Measurements from ENCODE around the gene KRT2. TPM values are rescaled to one million over a fixed set of nuclear protein-coding genes. Genes with fewer than 3 reads are reported as not detected.

The KRT2 gene
- total RNA-seq, 4 donors from 2014 or later = 357 to 1,953 (median 1,221) TPM

GRCh38 chr12:52615208-52615868 lies 36.7 kb downstream of the KRT2 start:
- WGBS = 56% methylated on average over 6 of the region's 6 CpGs
- Histone ChIP-seq H3K27me3 (peaks cover 15% of the 10 kb centered on the region), H3K36me3 (no peaks in the 10 kb centered on the region), H3K4me3 (no peak overlapping the region), H3K9me3 (no peaks in the 10 kb centered on the region), H3K27ac (no peak overlapping the region), H3K4me1 (no peaks in the 10 kb centered on the region)
- no peak for DNase-seq (ENCODE audit: low spot score in 2 of 2)
- TF ChIP-seq POLR2AphosphoS5 (IDR thresholded peaks at IDR 0.05) (no peak), EP300 (IDR thresholded peaks at IDR 0.05) (no peak), POLR2A (IDR thresholded peaks at IDR 0.05) (no peak)
- TF ChIP-seq, protein P1, sequence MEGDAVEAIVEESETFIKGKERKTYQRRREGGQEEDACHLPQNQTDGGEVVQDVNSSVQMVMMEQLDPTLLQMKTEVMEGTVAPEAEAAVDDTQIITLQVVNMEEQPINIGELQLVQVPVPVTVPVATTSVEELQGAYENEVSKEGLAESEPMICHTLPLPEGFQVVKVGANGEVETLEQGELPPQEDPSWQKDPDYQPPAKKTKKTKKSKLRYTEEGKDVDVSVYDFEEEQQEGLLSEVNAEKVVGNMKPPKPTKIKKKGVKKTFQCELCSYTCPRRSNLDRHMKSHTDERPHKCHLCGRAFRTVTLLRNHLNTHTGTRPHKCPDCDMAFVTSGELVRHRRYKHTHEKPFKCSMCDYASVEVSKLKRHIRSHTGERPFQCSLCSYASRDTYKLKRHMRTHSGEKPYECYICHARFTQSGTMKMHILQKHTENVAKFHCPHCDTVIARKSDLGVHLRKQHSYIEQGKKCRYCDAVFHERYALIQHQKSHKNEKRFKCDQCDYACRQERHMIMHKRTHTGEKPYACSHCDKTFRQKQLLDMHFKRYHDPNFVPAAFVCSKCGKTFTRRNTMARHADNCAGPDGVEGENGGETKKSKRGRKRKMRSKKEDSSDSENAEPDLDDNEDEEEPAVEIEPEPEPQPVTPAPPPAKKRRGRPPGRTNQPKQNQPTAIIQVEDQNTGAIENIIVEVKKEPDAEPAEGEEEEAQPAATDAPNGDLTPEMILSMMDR (IDR thresholded peaks at IDR 0.05) = no peak

GRCh38 chr12:52614381-52615207 lies 37.4 kb downstream of the KRT2 start:
- Histone ChIP-seq H3K27me3 (peaks cover 20% of the 10 kb centered on the region), H3K9me3 (no peaks in the 10 kb centered on the region), H3K27ac (no peak overlapping the region), H3K4me1 (no peaks in the 10 kb centered on the region), H3K36me3 (no peaks in the 10 kb centered on the region), H3K4me3 (no peak overlapping the region)
- TF ChIP-seq, protein P1 (IDR thresholded peaks at IDR 0.05) = no peak
- TF ChIP-seq POLR2AphosphoS5 (IDR thresholded peaks at IDR 0.05) (no peak), EP300 (IDR thresholded peaks at IDR 0.05) (no peak), POLR2A (IDR thresholded peaks at IDR 0.05) (no peak)
- DNase-seq (ENCODE audit: low spot score in 2 of 2) = no peak
- 76% methylated on average over 6 of the region's 10 CpGs for WGBS

GRCh38 chr12:52613384-52614030 lies 38.5 kb downstream of the KRT2 start:
- Histone ChIP-seq H3K4me3 (no peak overlapping the region), H3K4me1 (no peaks in the 10 kb centered on the region), H3K27me3 (peaks cover 20% of the 10 kb centered on the region), H3K27ac (no peak overlapping the region), H3K36me3 (no peaks in the 10 kb centered on the region), H3K9me3 (no peaks in the 10 kb centered on the region)
- no peak for DNase-seq (ENCODE audit: low spot score in 2 of 2)
- WGBS = 92% methylated on average over 9 of the region's 9 CpGs
- TF ChIP-seq POLR2A (IDR thresholded peaks at IDR 0.05) (no peak), POLR2AphosphoS5 (IDR thresholded peaks at IDR 0.05) (no peak), EP300 (IDR thresholded peaks at IDR 0.05) (no peak)
- TF ChIP-seq, protein P1 (IDR thresholded peaks at IDR 0.05) = no peak

DNA sequence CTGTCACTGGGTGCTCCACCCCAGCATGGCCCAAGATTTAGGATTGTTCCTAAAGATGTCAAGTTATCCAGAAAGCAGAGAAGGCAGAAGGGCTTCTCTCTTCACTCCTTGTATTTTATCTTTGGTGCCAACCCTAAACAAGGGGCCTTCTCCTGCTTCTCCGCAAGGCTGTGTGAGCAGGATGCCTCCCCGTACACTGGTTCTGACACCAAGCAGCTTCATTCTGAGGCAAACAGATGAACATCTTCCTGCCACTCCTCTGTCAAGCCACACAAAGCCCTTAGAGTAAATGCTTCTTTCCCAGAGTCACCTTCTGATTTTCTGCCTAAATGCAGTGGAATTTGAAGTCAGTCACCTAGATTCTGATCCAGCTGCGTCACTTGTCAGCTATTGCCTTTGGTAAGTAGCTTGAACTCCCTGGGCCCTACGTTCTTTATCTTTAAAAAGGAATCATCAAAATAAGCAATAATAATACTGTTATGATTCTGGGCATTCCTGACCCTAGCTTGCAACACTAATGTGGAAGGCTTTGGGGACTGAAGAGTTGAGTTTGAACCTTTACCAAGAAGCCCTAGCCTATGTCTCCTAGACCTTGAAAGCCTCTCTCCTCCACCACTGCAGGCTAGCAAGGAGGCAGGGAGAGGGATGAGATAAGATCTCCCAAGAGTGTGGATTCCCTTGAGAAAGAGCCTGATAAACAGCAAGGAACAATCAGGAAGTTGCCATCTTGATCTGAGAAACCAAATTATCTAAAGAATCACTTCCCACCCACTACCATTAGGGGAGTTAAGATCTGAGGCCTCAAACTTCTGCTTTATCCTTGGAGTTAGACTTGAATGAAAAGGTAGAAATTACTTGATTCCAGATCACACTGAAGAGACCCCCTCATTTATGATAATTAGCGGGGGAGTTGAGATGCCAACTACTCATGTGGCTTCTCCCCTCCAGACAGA lies 39.3 kb downstream of the KRT2 start:
- no peak for TF ChIP-seq POLR2A (IDR thresholded peaks at IDR 0.05)
- TF ChIP-seq, protein P1 (IDR thresholded peaks at IDR 0.05) = no peak
- TF ChIP-seq EP300 (IDR thresholded peaks at IDR 0.05) = no peak
- TF ChIP-seq POLR2AphosphoS5 (IDR thresholded peaks at IDR 0.05) = no peak
- no peaks in the 10 kb centered on the region for H3K4me1 ChIP-seq
- H3K27ac ChIP-seq = no peak overlapping the region
- H3K9me3 ChIP-seq = no peaks in the 10 kb centered on the region
- peaks cover 20% of the 10 kb centered on the region for H3K27me3 ChIP-seq
- DNase-seq (ENCODE audit: low spot score in 2 of 2) = no peak
- H3K4me3 ChIP-seq = no peak overlapping the region
- H3K36me3 ChIP-seq = no peaks in the 10 kb centered on the region
- WGBS = 91% methylated on average over 5 of the region's 5 CpGs
